ENCODE data around the gene PLXDC2.

Gene PLXDC2

GRCh38 chr10:19970717-19971116 lies 154.5 kb downstream of the PLXDC2 start:
- no peak for TF ChIP-seq CTCF (IDR thresholded peaks at IDR 0.05; ENCODE audit: control extremely low read depth, extremely low read depth, low read depth, missing control alignments)
- DNase-seq (ENCODE audit: extremely low spot score): no peak
- ChIA-PET CTCF (interaction anchor here (1.2 kb wide), 1 partner anchor 10 kb away, joined by 3 read pairs; no protein-coding TSS in a partner anchor), POLR2A (no interaction called here)

- POLR2A ChIA-PET: no interaction called here
- DNase-seq (ENCODE audit: extremely low spot score): no peak
- no peak for TF ChIP-seq CTCF (IDR thresholded peaks at IDR 0.05; ENCODE audit: control extremely low read depth, extremely low read depth, low read depth, missing control alignments)
- CTCF ChIA-PET: interaction anchor here (1.2 kb wide), 1 partner anchor 10 kb away, joined by 3 read pairs; no protein-coding TSS in a partner anchor
Observed at GRCh38 chr10:19971343-19972052, 155.3 kb downstream of the PLXDC2 start.

GRCh38 chr10:19974138-19974537 lies 157.9 kb downstream of the PLXDC2 start:
- TF ChIP-seq CTCF (IDR thresholded peaks at IDR 0.05; ENCODE audit: control extremely low read depth, extremely low read depth, low read depth, missing control alignments): no peak
- POLR2A ChIA-PET: no interaction called here
- no peak for DNase-seq (ENCODE audit: extremely low spot score)
- CTCF ChIA-PET: interaction anchor here (1.3 kb wide), 1 partner anchor 9 kb away, joined by 3 read pairs; no protein-coding TSS in a partner anchor

- ChIA-PET POLR2A (no interaction called here), CTCF (interaction anchor here (1.3 kb wide), 1 partner anchor 9 kb away, joined by 3 read pairs; no protein-coding TSS in a partner anchor)
- no peak for DNase-seq (ENCODE audit: extremely low spot score)
- TF ChIP-seq CTCF (IDR thresholded peaks at IDR 0.05; ENCODE audit: control extremely low read depth, extremely low read depth, low read depth, missing control alignments): no peak
Observed at GRCh38 chr10:19974554-19974953, 158.3 kb downstream of the PLXDC2 start.

GRCh38 chr10:19977097-19977521 lies 160.9 kb downstream of the PLXDC2 start:
- ChIA-PET CTCF (no interaction called here), POLR2A (no interaction called here)
- no peak for TF ChIP-seq CTCF (IDR thresholded peaks at IDR 0.05; ENCODE audit: control extremely low read depth, extremely low read depth, low read depth, missing control alignments)
- DNase-seq (ENCODE audit: extremely low spot score): no peak

- ChIA-PET CTCF (no interaction called here), POLR2A (no interaction called here)
- DNase-seq (ENCODE audit: extremely low spot score): no peak
- TF ChIP-seq CTCF (IDR thresholded peaks at IDR 0.05; ENCODE audit: control extremely low read depth, extremely low read depth, low read depth, missing control alignments): no peak
Observed at GRCh38 chr10:19979628-19980027, 163.4 kb downstream of the PLXDC2 start.

Measured in GM10248 (cell line).